Neural progenitor cell (in vitro differentiated cells): ENCODE data around the gene IFI35. TPM values are rescaled to one million over a fixed set of nuclear protein-coding genes. Genes with fewer than 3 reads are reported as not detected.

Experiments used
- DNase-seq: peaks from one replicate; pipeline ENCODE4 v3.0.0-alpha.2; 2016; ENCODE audit warnings: low spot score
- H2AFZ ChIP-seq: fragments of 200-600 bp; sonication (generic); replicated peaks from 2 replicates; pipeline ENCODE4 v1.6.1; 2016; ENCODE audit warnings: antibody characterized with exemption
- H3F3A ChIP-seq: fragments of 200-600 bp; sonication (generic); 2 replicates; pipeline ENCODE4 v1.6.1; 2016; ENCODE audit warnings: antibody characterized with exemption, low read depth
- H3K27ac ChIP-seq: fragments of 200-600 bp; sonication (generic); 2 replicates; pipeline ENCODE4 v1.5.1; 2016; ENCODE audit warnings: mild to moderate bottlenecking
- H3K27me3 ChIP-seq: fragments of 200-600 bp; sonication (generic); 2 replicates; pipeline ENCODE4 v1.6.1; 2016; ENCODE audit warnings: mild to moderate bottlenecking, moderate library complexity
- H3K36me3 ChIP-seq: fragments of 200-600 bp; sonication (generic); 2 replicates; pipeline ENCODE4 v1.5.1; 2016
- H3K4me1 ChIP-seq: fragments of 200-600 bp; sonication (generic); 2 replicates; pipeline ENCODE4 v1.6.1; 2016; ENCODE audit warnings: mixed run types
- H3K4me2 ChIP-seq: fragments of 200-600 bp; sonication (generic); 2 replicates; pipeline ENCODE4 v1.6.1; 2016
- H3K4me3 ChIP-seq: fragments of 200-600 bp; sonication (generic); 2 replicates; pipeline ENCODE4 v1.5.1; 2016
- H3K79me2 ChIP-seq: fragments of 200-600 bp; sonication (generic); 2 replicates; pipeline ENCODE4 v1.6.1; 2016; ENCODE audit warnings: low read depth
- H3K9ac ChIP-seq: fragments of 200-600 bp; sonication (generic); 2 replicates; pipeline ENCODE4 v1.6.1; 2016
- H3K9me3 ChIP-seq: fragments of 200-600 bp; sonication (generic); 2 replicates; pipeline ENCODE4 v1.5.1; 2016; ENCODE audit warnings: low read depth
- H4K20me1 ChIP-seq: fragments of 200-600 bp; sonication (generic); 2 replicates; pipeline ENCODE4 v1.6.1; 2016; ENCODE audit warnings: low read depth
- H3K27ac Mint-ChIP-seq: 3 replicates; pipeline ENCODE4 v1.8.0; 2021; ENCODE audit warnings: mixed read lengths
- H3K27me3 Mint-ChIP-seq: 2 replicates; pipeline ENCODE4 v1.8.0; 2022; ENCODE audit warnings: low read depth, mild to moderate bottlenecking, inconsistent platforms, moderate library complexity, mixed read lengths; ENCODE audit not compliant: insufficient read depth
- H3K36me3 Mint-ChIP-seq: 3 replicates; pipeline ENCODE4 v1.8.0; 2021; ENCODE audit warnings: mixed read lengths
- H3K4me1 Mint-ChIP-seq: 3 replicates; pipeline ENCODE4 v1.8.0; 2021; ENCODE audit warnings: mixed read lengths
- H3K4me3 Mint-ChIP-seq: 3 replicates; pipeline ENCODE4 v1.8.0; 2021; ENCODE audit warnings: mild to moderate bottlenecking, moderate library complexity, mixed read lengths
- H3K9me3 Mint-ChIP-seq: 3 replicates; pipeline ENCODE4 v1.8.0; 2020; ENCODE audit warnings: mixed read lengths
- CTCF ChIP-seq: fragments of 200-600 bp; sonication (generic); IDR thresholded peaks from 2 replicates; pipeline ENCODE4 v1.5.1; 2017; ENCODE audit warnings: antibody characterized with exemption, mild to moderate bottlenecking
- EZH2 ChIP-seq: fragments of 200-600 bp; sonication (generic); IDR thresholded peaks from 2 replicates; pipeline ENCODE4 v1.6.1; 2017; ENCODE audit warnings: antibody characterized with exemption, mild to moderate bottlenecking, moderate library complexity
- EZH2phosphoT487 ChIP-seq: fragments of 200-600 bp; sonication (generic); IDR thresholded peaks from 2 replicates; pipeline ENCODE4 v1.6.1; 2017; ENCODE audit warnings: antibody characterized with exemption
- total RNA-seq: library from RNA; depleted of rRNA; stranded (reverse); fragments of >200 nt; gene quantifications from 2 replicates; pipeline ENCODE4 v1.2.3, GENCODE V29; 2015; ENCODE audit warnings: low replicate concordance

IFI35 gene
- total RNA-seq, 1 donor from 2014 or later: not detected

- Histone ChIP-seq H3K27ac (peak within 1 kb of the TSS; percentile 16), H3K4me2 (peak within 1 kb of the TSS; percentile 93), H3K79me2 (peaks cover 33% of the 10 kb centered on the region), H3K9me3 (no peaks in the 10 kb centered on the region), H4K20me1 (peaks cover 18% of the 10 kb centered on the region), H3K27me3 (no peaks in the 10 kb centered on the region), H3K9ac (peak within 1 kb of the TSS; percentile 78), H3K4me3 (peak within 1 kb of the TSS; percentile 84), H3K4me1 (peaks cover 11% of the 10 kb centered on the region), H3F3A (peaks cover 19% of the 10 kb centered on the region), H3K36me3 (no peaks in the 10 kb centered on the region), H2AFZ (peak within 1 kb of the TSS; percentile 83)
- peak within 1 kb of the TSS; percentile 100 for H3K4me3 Mint-ChIP-seq
- TF ChIP-seq EZH2phosphoT487 (no peak), EZH2 (no peak), CTCF (no peak)
- peak; percentile 67 for DNase-seq
- peaks cover 9% of the 10 kb centered on the region for H3K27me3 Mint-ChIP-seq
- peak within 1 kb of the TSS; percentile 96 for H3K27ac Mint-ChIP-seq
- H3K9me3 Mint-ChIP-seq: no peaks in the 10 kb centered on the region
- H3K4me1 Mint-ChIP-seq: peaks cover 23% of the 10 kb centered on the region
- H3K36me3 Mint-ChIP-seq: peaks cover 11% of the 10 kb centered on the region
Observed at GRCh38 chr17:42979511-42980273, 26.9 kb upstream of the IFI35 start, which contains the start of gene PTGES3L. TSS of gene PTGES3L (minus strand) at chr17:42980080. CDS start at chr17:42980053, 27 bp downstream.

GRCh38 chr17:42980274-42980765 is 26.3 kb upstream of the IFI35 start, which contains the start of gene RUNDC1:
TSS of gene RUNDC1 (plus strand) at chr17:42980565. CDS start at chr17:42980577, 12 bp downstream.
- Mint-ChIP-seq H3K9me3 (no peaks in the 10 kb centered on the region), H3K4me3 (peak within 1 kb of the TSS; percentile 100), H3K27me3 (peaks cover 9% of the 10 kb centered on the region), H3K36me3 (peaks cover 14% of the 10 kb centered on the region), H3K27ac (peak within 1 kb of the TSS; percentile 96), H3K4me1 (peaks cover 23% of the 10 kb centered on the region)
- peaks cover 19% of the 10 kb centered on the region for H3F3A ChIP-seq
- H3K27me3 ChIP-seq: no peaks in the 10 kb centered on the region
- H2AFZ ChIP-seq: peak within 1 kb of the TSS; percentile 83
- H4K20me1 ChIP-seq: peaks cover 18% of the 10 kb centered on the region
- H3K4me1 ChIP-seq: peaks cover 11% of the 10 kb centered on the region
- peak within 1 kb of the TSS; percentile 16 for H3K27ac ChIP-seq
- no peak for TF ChIP-seq EZH2phosphoT487
- H3K79me2 ChIP-seq: peaks cover 37% of the 10 kb centered on the region
- no peaks in the 10 kb centered on the region for H3K9me3 ChIP-seq
- peak within 1 kb of the TSS; percentile 84 for H3K4me3 ChIP-seq
- peak within 1 kb of the TSS; percentile 78 for H3K9ac ChIP-seq
- peak within 1 kb of the TSS; percentile 93 for H3K4me2 ChIP-seq
- H3K36me3 ChIP-seq: no peaks in the 10 kb centered on the region
- DNase-seq: peak; percentile 98

- peaks cover 18% of the 10 kb centered on the region for H3K36me3 Mint-ChIP-seq
- peak overlapping the region; percentile 93 for H3K27ac Mint-ChIP-seq
- Histone ChIP-seq H3K36me3 (no peaks in the 10 kb centered on the region), H3K4me3 (peak overlapping the region; percentile 84), H3K9me3 (no peaks in the 10 kb centered on the region), H2AFZ (peak overlapping the region; percentile 83), H3K4me1 (peaks cover 11% of the 10 kb centered on the region), H3K9ac (peak overlapping the region; percentile 78), H3K27ac (peak overlapping the region; percentile 16), H3K27me3 (no peaks in the 10 kb centered on the region), H4K20me1 (peaks cover 18% of the 10 kb centered on the region), H3K79me2 (peaks cover 41% of the 10 kb centered on the region), H3K4me2 (peak overlapping the region; percentile 93), H3F3A (peaks cover 19% of the 10 kb centered on the region)
- DNase-seq: peak; percentile 78
- H3K27me3 Mint-ChIP-seq: peaks cover 9% of the 10 kb centered on the region
- peak overlapping the region; percentile 99 for H3K4me3 Mint-ChIP-seq
- TF ChIP-seq CTCF: peak; percentile 32
- no peak for TF ChIP-seq EZH2
- H3K4me1 Mint-ChIP-seq: peaks cover 23% of the 10 kb centered on the region
- no peaks in the 10 kb centered on the region for H3K9me3 Mint-ChIP-seq
Observed at GRCh38 chr17:42980766-42981397, 25.7 kb upstream of the IFI35 start.
